ENCODE measurements around the gene ITPK1.

Gene ITPK1

GRCh38 chr14:93061380-93062012 lies 54.2 kb downstream of the ITPK1 start:
- no peak for DNase-seq (ENCODE audit: low read depth in 3 of 3, low spot score in 1 of 3)

GRCh38 chr14:93060841-93061240 lies 54.9 kb downstream of the ITPK1 start:
- no peak for DNase-seq (ENCODE audit: low read depth in 3 of 3, low spot score in 1 of 3)

GRCh38 chr14:93059917-93060545 lies 55.7 kb downstream of the ITPK1 start:
- DNase-seq (ENCODE audit: low read depth in 3 of 3, low spot score in 1 of 3): no peak

- no peak for DNase-seq (ENCODE audit: low read depth in 3 of 3, low spot score in 1 of 3)
Measured at GRCh38 chr14:93059260-93059659, 56.5 kb downstream of the ITPK1 start.

GRCh38 chr14:93057586-93058280 lies 58.0 kb downstream of the ITPK1 start:
- no peak for DNase-seq (ENCODE audit: low read depth in 3 of 3, low spot score in 1 of 3)

- no peak for DNase-seq (ENCODE audit: low read depth in 3 of 3, low spot score in 1 of 3)
Measured at GRCh38 chr14:93056840-93057585, 58.7 kb downstream of the ITPK1 start.

- DNase-seq (ENCODE audit: low read depth in 3 of 3, low spot score in 1 of 3): no peak
Measured at GRCh38 chr14:93056166-93056839, 59.4 kb downstream of the ITPK1 start.

GRCh38 chr14:93055651-93056115 lies 60.0 kb downstream of the ITPK1 start:
- no peak for DNase-seq (ENCODE audit: low read depth in 3 of 3, low spot score in 1 of 3)

- DNase-seq (ENCODE audit: low read depth in 3 of 3, low spot score in 1 of 3): no peak
Measured at GRCh38 chr14:93054876-93055275, 60.8 kb downstream of the ITPK1 start.

GRCh38 chr14:93054006-93054405 lies 61.7 kb downstream of the ITPK1 start:
- no peak for DNase-seq (ENCODE audit: low read depth in 3 of 3, low spot score in 1 of 3)

GRCh38 chr14:93051600-93052546 lies 63.9 kb downstream of the ITPK1 start:
- DNase-seq (ENCODE audit: low read depth in 3 of 3, low spot score in 1 of 3): no peak

GRCh38 chr14:93050761-93051160 lies 65.0 kb downstream of the ITPK1 start:
- DNase-seq (ENCODE audit: low read depth in 3 of 3, low spot score in 1 of 3): no peak

- DNase-seq (ENCODE audit: low read depth in 3 of 3, low spot score in 1 of 3): no peak
Measured at GRCh38 chr14:93049867-93050331, 65.8 kb downstream of the ITPK1 start.

GRCh38 chr14:93049315-93049714 lies 66.4 kb downstream of the ITPK1 start:
- DNase-seq (ENCODE audit: low read depth in 3 of 3, low spot score in 1 of 3): no peak

GRCh38 chr14:93048843-93049242 lies 66.9 kb downstream of the ITPK1 start:
- no peak for DNase-seq (ENCODE audit: low read depth in 3 of 3, low spot score in 1 of 3)

GRCh38 chr14:93047661-93048060 lies 68.1 kb downstream of the ITPK1 start:
- no peak for DNase-seq (ENCODE audit: low read depth in 3 of 3, low spot score in 1 of 3)

GRCh38 chr14:93047157-93047556 lies 68.6 kb downstream of the ITPK1 start:
- DNase-seq (ENCODE audit: low read depth in 3 of 3, low spot score in 1 of 3): no peak

GRCh38 chr14:93046705-93047050 lies 69.0 kb downstream of the ITPK1 start:
- DNase-seq (ENCODE audit: low read depth in 3 of 3, low spot score in 1 of 3): no peak

- no peak for DNase-seq (ENCODE audit: low read depth in 3 of 3, low spot score in 1 of 3)
Measured at GRCh38 chr14:93045965-93046704, 69.6 kb downstream of the ITPK1 start.

Measured in stimulated activated CD4-positive, alpha-beta T cell treated with anti-CD3 and anti-CD28 coated beads, TNF-alpha, amount 100 ng/mL, for 1 hour (primary cell).